Measurements from ENCODE around the gene PLA2G4F.

Gene PLA2G4F, protein sequence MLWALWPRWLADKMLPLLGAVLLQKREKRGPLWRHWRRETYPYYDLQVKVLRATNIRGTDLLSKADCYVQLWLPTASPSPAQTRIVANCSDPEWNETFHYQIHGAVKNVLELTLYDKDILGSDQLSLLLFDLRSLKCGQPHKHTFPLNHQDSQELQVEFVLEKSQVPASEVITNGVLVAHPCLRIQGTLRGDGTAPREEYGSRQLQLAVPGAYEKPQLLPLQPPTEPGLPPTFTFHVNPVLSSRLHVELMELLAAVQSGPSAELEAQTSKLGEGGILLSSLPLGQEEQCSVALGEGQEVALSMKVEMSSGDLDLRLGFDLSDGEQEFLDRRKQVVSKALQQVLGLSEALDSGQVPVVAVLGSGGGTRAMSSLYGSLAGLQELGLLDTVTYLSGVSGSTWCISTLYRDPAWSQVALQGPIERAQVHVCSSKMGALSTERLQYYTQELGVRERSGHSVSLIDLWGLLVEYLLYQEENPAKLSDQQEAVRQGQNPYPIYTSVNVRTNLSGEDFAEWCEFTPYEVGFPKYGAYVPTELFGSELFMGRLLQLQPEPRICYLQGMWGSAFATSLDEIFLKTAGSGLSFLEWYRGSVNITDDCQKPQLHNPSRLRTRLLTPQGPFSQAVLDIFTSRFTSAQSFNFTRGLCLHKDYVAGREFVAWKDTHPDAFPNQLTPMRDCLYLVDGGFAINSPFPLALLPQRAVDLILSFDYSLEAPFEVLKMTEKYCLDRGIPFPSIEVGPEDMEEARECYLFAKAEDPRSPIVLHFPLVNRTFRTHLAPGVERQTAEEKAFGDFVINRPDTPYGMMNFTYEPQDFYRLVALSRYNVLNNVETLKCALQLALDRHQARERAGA

DNA sequence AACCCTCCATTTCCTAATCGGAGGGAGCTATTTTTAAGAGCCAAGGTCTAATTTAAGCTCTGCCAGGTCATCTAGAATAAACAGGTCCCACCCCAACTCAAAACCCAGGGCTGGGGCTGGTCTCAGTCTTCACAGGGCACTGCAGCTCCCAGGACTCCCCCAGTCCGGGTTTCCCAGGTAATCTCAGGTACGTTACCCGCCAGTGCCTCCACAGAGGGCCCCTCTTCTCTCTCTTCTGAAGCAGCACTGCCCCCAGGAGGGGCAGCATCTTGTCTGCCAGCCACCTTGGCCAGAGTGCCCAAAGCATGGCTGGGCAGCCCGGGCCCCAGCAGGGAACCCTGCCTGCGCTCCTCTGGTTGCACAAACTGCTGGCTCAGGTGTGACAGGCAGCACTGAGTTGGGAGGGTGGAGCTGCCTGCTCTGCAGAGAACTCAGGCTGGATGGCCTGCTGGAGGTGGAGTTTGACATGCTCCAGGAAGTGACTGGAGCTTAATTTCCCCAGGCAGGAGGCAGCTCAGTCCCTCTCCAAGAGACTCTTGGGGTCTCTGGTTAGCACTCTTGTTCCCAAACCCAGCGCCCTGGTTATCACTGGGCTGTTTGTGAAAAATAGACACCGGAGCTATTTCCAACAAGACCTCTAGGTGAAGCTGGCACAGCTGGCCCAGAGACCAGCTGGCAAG, at the start of gene PLA2G4F:
PLA2G4F (minus strand) TSS at position 394 of the 680 bp plus-strand sequence; CDS start at position 307, 87 bp downstream.
- no peak for DNase-seq (ENCODE audit: low read depth in 2 of 2)

DNA sequence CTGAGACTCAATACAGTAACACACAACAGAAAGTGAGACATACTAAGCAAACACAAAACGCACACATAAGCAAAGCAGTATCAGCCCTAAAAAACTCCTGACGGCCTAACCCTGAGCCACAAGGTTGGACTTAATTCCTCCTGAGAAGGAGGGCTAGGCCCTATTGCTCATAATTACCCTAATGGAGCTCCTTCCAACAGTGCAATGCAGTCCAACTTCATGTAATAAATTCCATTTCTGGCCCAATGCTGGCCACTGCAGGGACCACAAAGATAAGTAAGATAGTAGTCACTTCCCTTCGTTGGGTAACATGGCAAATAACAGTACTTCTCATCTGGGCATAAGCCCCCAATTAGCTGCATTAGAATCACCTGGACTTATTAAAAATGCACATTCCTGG, 47.5 kb upstream of the PLA2G4F start:
- no peak for DNase-seq (ENCODE audit: low read depth in 2 of 2)

DNA sequence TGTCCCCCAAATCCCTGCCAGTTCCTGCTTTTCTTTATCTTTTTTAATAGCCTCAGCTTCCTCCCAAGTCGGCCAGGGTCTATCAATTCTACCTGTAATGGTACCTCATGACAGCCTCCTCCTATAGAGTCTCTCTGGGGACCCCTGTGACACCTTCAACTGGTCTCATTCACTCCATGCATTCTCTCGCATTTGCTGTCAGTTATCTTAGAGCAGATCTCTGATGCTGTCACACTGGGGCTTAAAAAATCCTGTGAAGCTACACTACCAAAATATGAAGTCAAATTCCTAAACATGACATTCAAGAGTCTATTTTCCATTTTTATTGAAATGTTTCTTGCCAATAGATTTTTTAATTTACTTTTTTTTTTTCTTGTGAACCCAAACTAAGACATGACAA, 46.2 kb upstream of the PLA2G4F start:
- DNase-seq (ENCODE audit: low read depth in 2 of 2) = no peak

DNA sequence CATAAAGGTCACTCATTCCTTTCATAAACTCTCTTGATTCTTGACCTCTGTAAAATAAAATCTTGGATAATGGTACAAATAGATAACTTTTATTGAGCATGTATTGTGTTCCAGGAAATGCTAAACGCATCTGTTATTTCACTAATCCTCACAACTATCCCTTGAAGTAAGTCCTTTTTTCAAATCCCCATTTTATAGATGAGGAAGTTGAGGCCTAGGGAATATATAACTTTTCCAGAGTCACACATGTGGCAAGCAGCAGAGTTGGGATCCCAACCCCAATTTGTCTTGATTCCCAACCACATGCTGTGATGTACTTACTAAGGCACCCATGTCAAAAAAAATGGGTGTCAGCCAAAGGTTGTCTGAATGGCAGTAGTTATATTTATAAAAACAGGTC, 45.4 kb upstream of the PLA2G4F start:
- no peak for DNase-seq (ENCODE audit: low read depth in 2 of 2)

DNA sequence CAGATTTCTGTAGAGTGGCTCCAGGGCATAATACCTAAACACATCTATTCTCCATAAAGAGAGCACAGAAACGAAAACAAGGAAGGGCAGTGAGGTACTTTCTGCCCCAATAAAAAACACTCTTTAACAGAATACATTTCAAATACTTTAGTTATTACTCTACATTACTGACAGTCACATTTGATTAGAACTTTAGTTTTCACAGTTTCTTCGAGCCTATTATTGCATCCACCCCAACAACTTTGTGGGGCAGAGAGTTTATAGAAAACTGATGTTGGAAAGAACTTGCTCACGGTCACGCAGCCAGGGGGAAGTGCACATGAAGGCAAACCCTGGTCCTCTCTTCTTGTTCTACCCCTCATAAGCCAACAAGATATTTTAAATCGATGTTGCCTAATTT, 42.7 kb upstream of the PLA2G4F start:
- no peak for DNase-seq (ENCODE audit: low read depth in 2 of 2)

DNA sequence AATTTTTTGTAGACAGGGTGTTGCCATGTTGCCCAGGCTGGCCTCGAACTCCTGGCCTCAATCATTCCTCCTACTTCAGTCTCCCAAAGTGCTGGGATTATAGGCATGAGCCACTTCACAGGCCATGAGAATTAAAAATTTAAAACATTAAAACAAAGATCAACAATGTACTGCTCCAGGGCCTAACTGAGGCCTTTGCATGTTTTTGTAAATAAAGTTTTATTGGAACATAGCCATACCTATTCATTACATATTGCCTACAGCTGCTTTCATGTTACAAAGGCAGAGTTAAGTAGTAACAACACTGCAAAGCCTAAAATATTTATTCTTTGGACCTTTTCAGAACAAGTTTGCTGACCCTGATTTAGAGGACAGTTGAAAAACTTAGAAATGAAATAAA, 42.1 kb upstream of the PLA2G4F start:
- DNase-seq (ENCODE audit: low read depth in 2 of 2) = no peak

DNA sequence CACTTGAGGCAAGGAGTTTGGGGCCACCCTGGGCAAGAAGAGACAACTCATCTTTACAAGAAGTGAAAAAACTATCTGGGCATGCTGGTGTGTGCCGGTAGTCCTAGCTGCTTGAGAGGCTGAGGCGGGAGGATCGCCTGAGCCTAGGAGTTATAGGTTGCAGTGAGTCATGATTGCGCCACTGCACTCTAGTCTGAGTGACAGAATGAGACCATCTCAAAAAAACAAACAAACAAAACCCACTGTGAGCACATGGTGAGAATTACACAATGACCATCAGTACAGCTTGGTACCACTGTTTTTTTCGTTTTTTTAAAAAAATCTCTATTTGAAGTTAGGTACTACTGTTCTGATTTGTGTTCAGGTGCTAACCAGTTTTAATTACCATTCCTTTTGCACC, 38.1 kb upstream of the PLA2G4F start:
- no peak for DNase-seq (ENCODE audit: low read depth in 2 of 2)

DNA sequence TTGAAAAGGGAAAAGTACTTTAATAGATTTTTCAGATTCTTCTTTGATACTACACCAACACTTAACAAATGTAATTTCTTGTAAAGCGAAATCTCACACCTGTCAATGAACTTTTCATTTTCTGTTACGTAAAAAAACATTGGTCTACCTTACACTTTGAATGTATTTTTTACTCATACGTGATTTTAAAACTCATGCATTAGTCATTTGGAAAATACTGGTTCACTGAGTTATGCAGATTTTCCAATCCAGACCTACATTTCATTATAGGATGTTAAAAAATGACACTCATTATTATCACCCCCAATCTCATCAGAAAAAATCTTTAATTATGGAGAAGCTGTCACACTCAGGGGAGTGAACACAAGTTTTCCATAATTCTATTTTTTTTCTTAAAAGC, 36.9 kb upstream of the PLA2G4F start:
- no peak for DNase-seq (ENCODE audit: low read depth in 2 of 2)

DNA sequence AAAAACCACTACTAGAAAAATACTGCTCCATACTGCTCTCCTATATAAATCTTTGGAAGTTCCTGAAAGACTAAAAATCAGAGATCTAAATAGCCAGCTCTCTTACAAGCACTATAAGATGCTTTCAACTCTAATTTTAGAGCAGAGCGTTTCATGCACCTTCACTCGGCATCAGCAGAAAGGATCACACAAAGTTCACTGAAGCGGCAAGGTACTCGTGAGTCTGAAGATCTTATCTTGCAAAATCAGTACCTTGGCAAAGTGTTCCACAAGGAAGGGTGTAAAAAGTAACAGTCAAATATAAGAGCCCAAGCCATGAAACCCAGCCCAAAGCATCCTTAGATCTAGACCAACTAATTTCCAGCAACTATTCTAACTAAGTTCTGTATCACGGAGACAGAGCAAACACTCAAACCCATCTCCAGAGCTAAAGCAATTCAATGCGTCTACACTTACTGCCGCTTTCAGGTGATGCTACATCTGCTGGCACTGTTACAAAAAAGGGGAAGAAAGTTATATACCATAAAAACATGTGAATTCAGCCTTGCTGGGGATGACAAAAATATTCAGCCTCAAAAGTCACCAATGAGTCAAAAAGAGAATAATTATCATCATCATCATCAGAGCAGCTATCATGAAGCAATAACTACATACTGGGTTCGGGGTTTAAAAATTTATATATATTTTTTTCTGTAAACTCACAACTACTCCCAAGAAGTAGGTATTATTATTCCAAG, 35.3 kb upstream of the PLA2G4F start:
- no peak for DNase-seq (ENCODE audit: low read depth in 2 of 2)

DNA sequence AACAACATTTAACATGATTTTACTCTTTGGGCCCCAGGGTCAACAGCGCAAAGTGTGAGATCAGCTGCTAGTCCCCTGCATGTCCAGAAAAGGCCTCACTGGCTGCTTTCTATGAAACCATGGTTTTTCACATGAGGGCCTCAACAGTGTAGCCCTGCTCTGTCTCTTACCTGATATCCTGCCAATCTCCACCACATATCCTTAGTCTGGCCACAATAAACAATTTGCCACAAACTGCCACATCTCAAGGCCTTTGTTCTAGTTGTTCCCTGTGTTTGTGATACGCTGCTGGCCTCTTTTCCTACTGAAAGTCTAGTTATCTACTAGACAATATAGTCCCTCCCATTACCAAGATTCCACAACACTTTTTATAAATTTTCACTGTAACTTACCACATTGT, 33.9 kb upstream of the PLA2G4F start:
- no peak for DNase-seq (ENCODE audit: low read depth in 2 of 2)

DNA sequence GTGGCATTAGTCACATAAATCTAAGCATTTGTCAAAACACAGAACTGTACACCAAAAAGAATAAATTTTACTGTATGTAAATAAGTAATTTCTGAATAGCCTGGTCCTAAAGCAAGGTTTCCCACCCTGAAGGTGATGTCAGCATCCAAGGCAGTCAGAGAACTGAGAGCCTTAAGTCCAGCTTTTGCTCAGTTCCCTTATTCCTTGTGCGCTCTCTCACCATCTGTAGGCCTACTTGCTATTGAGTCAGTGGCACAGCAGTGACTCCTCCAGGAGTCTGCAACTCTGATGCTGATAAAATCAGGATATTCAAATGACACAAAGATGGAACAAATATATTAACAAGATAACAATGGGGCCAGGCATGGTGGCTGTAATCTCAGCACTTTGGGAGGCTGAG, 29.4 kb upstream of the PLA2G4F start:
- DNase-seq (ENCODE audit: low read depth in 2 of 2) = no peak

DNA sequence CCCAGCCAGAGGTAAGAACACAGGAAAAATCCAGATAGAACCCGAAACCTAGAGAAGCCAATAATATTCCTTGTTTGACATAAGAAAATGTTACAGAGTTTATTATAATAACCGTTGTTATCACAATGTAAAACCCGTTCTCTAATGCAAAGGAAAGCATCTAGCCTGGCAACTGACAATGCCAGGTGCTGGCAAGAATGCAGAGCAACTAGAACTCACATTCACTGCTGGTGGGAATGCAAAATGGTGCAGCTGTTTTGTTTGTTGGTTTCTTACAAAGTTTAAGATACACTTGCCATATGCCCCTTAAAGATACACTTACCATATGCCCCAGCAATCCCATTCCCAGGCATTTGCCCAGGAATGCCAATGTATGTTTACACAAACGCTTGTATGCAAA, 28.3 kb upstream of the PLA2G4F start:
- DNase-seq (ENCODE audit: low read depth in 2 of 2) = no peak

DNA sequence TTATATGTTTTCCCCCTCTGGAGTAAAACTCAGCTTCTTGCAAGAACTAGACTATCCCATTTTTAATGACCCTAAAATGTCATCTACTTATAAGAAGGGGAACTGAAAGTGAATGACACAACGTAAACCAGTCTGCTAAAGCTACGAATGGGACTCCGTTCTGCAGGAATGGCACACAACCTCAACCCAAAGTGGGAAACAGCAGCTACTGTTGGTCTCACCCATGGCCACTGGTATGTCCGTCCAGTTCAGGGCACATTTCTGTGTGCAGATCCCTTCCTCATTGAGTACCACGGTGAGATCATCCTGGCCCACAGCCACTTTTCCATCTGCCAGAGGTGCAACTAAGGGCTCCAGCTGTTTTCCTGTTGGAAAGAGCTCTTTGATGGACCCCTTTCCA, 27.9 kb upstream of the PLA2G4F start:
- no peak for DNase-seq (ENCODE audit: low read depth in 2 of 2)

DNA sequence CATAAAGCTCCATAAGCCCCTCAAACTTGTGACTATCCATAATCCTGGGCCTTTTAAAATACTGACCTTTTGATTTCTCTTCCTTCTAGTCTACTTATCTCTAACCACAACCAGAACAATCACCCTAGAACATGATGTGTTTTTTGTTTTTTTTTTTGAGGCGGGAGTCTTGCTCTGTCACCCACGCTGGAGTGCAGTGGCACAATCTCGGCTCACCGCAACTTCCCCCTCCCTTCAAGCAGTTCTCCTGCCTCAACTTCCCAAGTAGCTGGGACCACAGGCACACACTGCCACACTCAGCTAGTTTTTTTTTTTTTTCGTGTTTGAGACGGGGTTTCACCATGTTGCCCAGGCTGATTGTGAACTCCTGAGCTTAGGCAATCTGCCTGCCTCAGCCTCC, 26.5 kb upstream of the PLA2G4F start:
- DNase-seq (ENCODE audit: low read depth in 2 of 2) = no peak

DNA sequence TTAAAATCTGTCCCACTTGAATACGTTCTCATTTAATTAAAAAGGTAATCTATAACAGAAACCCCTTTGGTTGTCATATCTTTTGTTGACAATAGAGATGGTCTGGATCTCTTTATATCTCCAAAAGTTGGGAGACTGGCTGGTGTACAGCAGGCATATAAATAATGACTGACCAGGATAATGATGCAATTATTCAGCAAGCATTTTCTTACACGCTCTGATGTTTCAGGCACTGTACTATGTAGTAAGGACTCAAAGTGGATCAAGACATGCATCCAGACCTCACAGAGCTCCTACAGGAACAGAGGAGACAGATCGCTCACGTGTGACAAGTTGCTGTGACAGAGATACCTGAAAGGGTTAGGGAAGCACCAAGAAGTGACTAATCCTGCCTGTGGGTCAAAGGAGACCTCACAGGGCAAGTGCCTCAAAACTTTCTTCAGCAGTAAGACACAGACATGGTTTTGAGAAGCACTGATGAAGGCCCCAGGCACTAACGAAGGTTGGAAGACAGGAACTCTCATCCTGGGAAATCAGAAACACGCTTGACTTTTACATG, 26.0 kb upstream of the PLA2G4F start:
- DNase-seq (ENCODE audit: low read depth in 2 of 2) = no peak

DNA sequence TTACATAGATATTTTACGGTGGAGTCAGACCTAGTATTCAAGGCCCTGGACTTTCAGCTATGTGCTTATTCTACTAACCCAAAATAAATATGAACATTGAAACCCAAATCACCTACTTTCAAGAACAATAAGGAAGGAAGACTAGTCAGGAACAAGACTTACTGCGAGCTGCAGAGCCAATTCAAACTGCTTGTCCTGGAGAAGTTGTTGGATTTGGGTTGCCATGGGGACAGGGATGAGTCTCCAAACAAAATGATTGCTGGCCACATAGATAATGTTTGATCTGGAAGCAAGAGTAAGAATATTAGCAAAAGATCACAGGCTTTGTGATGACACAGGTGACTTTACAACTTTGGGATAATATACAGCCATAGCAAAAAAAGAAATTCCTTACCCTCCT, 21.6 kb upstream of the PLA2G4F start:
- DNase-seq (ENCODE audit: low read depth in 2 of 2) = no peak

DNA sequence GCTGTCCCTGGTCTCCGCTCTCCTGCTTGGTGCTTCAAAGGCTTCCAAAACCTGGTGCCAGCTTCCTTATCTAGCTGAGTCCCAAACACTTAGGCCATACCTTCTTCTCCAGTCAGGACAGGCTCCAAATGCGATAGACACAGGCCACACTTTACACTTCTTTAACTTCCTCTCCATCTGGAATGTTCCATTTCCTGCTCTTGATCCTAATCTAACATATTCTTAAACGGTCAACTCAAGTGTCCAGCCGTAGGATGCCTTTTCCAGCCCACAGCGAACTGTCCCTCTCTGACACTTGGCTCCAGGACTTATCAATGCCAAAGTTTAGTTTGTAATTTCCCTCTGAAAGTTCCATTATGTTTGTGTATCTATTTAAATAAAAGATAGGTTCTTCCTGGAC, 19.2 kb upstream of the PLA2G4F start:
- DNase-seq (ENCODE audit: low read depth in 2 of 2) = no peak

DNA sequence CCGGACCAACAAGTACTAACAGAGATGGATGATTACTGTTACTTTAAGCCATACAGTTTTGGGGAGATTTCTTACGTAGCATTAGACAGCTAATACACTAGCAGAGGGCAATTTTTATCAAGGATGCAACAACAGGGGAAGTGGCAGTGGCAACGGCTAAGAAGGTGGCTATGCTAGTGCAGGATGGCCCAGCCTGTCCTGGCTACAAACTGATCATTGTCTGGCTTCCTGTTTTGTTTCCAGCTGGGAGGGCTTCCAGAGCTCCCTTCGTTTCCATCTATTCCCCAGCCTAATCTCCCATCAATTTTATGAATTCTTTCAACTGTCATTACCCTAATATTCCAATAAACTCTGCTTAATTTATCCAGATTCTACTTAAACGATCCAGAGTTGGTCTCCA, 16.0 kb upstream of the PLA2G4F start:
- DNase-seq (ENCODE audit: low read depth in 2 of 2) = no peak

DNA sequence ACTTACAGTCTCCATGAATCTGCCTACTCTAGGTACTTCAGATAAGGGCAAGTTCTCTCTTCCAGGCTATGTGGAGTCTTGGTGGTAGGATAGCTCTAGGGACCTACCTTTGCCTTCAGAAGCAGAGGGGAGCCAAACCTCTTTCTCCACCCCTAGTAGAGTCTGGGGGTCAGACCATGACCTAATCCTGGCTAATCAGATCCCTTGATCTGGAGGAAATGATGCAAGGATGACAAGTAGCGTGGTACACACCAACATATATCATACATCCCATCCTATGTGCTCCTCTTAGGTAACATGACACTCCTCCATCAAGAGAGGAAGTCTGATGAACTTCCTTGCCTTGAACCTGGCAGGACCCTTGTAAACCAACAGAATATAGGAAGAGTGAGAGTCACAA, 15.4 kb upstream of the PLA2G4F start:
- DNase-seq (ENCODE audit: low read depth in 2 of 2) = no peak

DNA sequence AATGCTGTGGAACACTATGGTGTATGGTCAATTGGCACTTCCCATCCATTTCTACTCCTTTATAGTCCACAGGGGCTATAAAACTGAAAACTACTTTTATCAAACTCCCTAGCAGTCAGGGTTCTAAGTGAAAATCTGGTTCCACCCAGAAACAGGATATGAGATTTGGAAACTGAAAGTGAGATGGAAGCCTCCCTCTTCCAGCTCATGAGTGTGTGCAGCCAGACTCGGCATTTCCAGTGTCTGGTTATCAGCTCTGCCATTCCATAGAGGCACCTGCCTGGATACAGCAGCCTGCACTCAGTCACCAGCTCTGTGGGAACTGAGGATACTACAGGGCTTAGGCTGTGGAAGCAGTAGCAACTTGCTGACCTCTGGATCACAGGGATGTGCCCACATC, 14.7 kb upstream of the PLA2G4F start:
- no peak for DNase-seq (ENCODE audit: low read depth in 2 of 2)

DNA sequence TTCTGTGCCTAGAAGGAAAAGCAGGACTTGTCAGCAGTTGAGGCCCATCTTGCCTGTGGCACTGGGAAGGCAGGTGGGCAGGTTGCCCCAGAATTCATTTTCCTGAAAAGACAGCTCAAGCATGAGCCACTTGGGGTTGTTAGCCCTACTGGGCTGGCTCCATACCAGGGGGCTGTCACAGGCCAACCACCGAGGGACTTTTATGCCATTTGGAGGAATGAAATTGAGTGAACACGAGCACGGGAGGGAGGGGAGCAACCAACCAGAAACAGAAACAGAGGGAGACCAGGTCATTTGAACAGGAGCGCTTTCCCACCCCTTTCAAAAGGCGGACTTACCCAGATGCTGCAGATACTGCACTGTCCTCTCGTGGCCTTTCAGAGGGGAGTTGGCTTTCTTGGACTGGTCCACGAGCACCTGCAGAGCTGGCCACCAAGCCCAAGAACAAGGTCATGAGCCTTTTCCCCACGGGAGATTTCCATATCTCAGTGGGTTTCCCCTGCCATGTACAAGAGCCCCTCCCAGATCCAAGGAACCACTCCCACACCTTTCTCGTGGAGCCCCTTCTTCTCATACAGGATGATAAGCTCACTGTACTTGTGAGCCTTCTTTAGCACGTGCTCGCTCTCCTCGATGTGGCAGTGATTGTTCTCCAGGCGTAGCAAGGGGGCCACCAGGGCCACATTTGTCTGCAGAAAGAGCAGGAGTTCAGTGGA, 9.9 kb upstream of the PLA2G4F start:
- no peak for DNase-seq (ENCODE audit: low read depth in 2 of 2)
